HUES64 (cell line): Measurements from ENCODE around the gene CES3.

Experiments used
- H3K27ac ChIP-seq: 2 replicates; pipeline ENCODE4 v1.7.0; 2013; ENCODE audit warnings: low read depth, low read length, inconsistent platforms
- H3K27me3 ChIP-seq: 2 replicates; pipeline ENCODE4 v1.6.1; 2013; ENCODE audit warnings: mild to moderate bottlenecking, low read length; ENCODE audit not compliant: insufficient read depth
- H3K36me3 ChIP-seq: 2 replicates; pipeline ENCODE4 v1.6.1; 2013; ENCODE audit warnings: mild to moderate bottlenecking, low read length; ENCODE audit not compliant: insufficient read depth
- H3K4me1 ChIP-seq: 2 replicates; pipeline ENCODE4 v1.6.1; 2013; ENCODE audit warnings: mild to moderate bottlenecking, low read length, moderate library complexity; ENCODE audit not compliant: insufficient read depth
- H3K4me3 ChIP-seq: 2 replicates; pipeline ENCODE4 v1.5.1; 2013; ENCODE audit warnings: mild to moderate bottlenecking, low read length, moderate library complexity
- H3K9ac ChIP-seq: 2 replicates; pipeline ENCODE4 v1.6.1; 2013; ENCODE audit warnings: mild to moderate bottlenecking, low read depth, low read length
- H3K9me3 ChIP-seq: 2 replicates; pipeline ENCODE4 v1.6.1; 2013; ENCODE audit warnings: low read depth, low read length; ENCODE audit not compliant: insufficient read depth
- WGBS: fragments of 150-250, 120-280 bp; methylation state at CpG from one replicate; pipeline ENCODE4 v1.1.7; 2013; ENCODE audit warnings: missing lambda C conversion rate; 5-methylcytosine and 5-hydroxymethylcytosine counted together

Gene CES3

GRCh38 chr16:67013823-67014633 is 53.0 kb downstream of the CES3 start:
- Histone ChIP-seq H3K9ac (peak overlapping the region; percentile 39; the same call in 1 of the 2 replicates), H3K4me3 (peak overlapping the region; percentile 57), H3K36me3 (no peaks in the 10 kb centered on the region), H3K9me3 (no peaks in the 10 kb centered on the region), H3K27me3 (peaks cover 42% of the 10 kb centered on the region), H3K27ac (no peak overlapping the region), H3K4me1 (no peaks in the 10 kb centered on the region; the same call in 1 of the 2 replicates)
- 3% methylated on average over 70 of the region's 70 CpGs for WGBS

GRCh38 chr16:67014634-67015312 is 53.7 kb downstream of the CES3 start:
- H3K9ac ChIP-seq = no peak overlapping the region
- no peaks in the 10 kb centered on the region for H3K36me3 ChIP-seq
- no peaks in the 10 kb centered on the region; the same call in 1 of the 2 replicates for H3K4me1 ChIP-seq
- H3K9me3 ChIP-seq = no peaks in the 10 kb centered on the region
- peak overlapping the region; percentile 57; the same call in 1 of the 2 replicates for H3K4me3 ChIP-seq
- H3K27ac ChIP-seq = no peak overlapping the region
- H3K27me3 ChIP-seq = peaks cover 48% of the 10 kb centered on the region
- WGBS = 69% methylated on average over 5 of the region's 6 CpGs

GRCh38 chr16:67015313-67015731 is 54.3 kb downstream of the CES3 start:
- Histone ChIP-seq H3K4me3 (no peak overlapping the region), H3K27ac (no peak overlapping the region), H3K27me3 (peaks cover 48% of the 10 kb centered on the region), H3K4me1 (no peaks in the 10 kb centered on the region; the same call in 1 of the 2 replicates), H3K36me3 (no peaks in the 10 kb centered on the region), H3K9ac (no peak overlapping the region), H3K9me3 (no peaks in the 10 kb centered on the region)
- 87% methylated on average over 9 of the region's 9 CpGs for WGBS

GRCh38 chr16:67016143-67016542 is 55.1 kb downstream of the CES3 start:
- H3K27ac ChIP-seq = no peak overlapping the region
- no peaks in the 10 kb centered on the region; the same call in 1 of the 2 replicates for H3K4me1 ChIP-seq
- no peak overlapping the region for H3K9ac ChIP-seq
- H3K27me3 ChIP-seq = peaks cover 48% of the 10 kb centered on the region
- no peaks in the 10 kb centered on the region for H3K9me3 ChIP-seq
- H3K4me3 ChIP-seq = no peak overlapping the region
- no peaks in the 10 kb centered on the region for H3K36me3 ChIP-seq

- 89% methylated on average over 5 of the region's 5 CpGs for WGBS
- no peak overlapping the region for H3K27ac ChIP-seq
- H3K4me1 ChIP-seq = no peaks in the 10 kb centered on the region; the same call in 1 of the 2 replicates
- H3K4me3 ChIP-seq = no peak overlapping the region
- peaks cover 48% of the 10 kb centered on the region for H3K27me3 ChIP-seq
- no peak overlapping the region for H3K9ac ChIP-seq
- H3K36me3 ChIP-seq = no peaks in the 10 kb centered on the region
- no peaks in the 10 kb centered on the region for H3K9me3 ChIP-seq
These were observed 55.8 kb downstream of the CES3 start for GRCh38 chr16:67016681-67017420.

GRCh38 chr16:67017421-67017750 is 56.3 kb downstream of the CES3 start:
- no peaks in the 10 kb centered on the region for H3K36me3 ChIP-seq
- no peak overlapping the region for H3K4me3 ChIP-seq
- no peak overlapping the region for H3K27ac ChIP-seq
- no peaks in the 10 kb centered on the region for H3K9me3 ChIP-seq
- 92% methylated on average over 4 of the region's 4 CpGs for WGBS
- no peak overlapping the region for H3K9ac ChIP-seq
- H3K4me1 ChIP-seq = no peaks in the 10 kb centered on the region; the same call in 1 of the 2 replicates
- peaks cover 45% of the 10 kb centered on the region for H3K27me3 ChIP-seq

- Histone ChIP-seq H3K9me3 (no peaks in the 10 kb centered on the region), H3K27me3 (peaks cover 40% of the 10 kb centered on the region), H3K4me1 (no peaks in the 10 kb centered on the region; the same call in 1 of the 2 replicates), H3K36me3 (no peaks in the 10 kb centered on the region), H3K4me3 (no peak overlapping the region), H3K9ac (no peak overlapping the region), H3K27ac (no peak overlapping the region)
- 35% methylated on average over 6 of the region's 6 CpGs for WGBS
These were observed 56.9 kb downstream of the CES3 start for GRCh38 chr16:67017810-67018488.

- Histone ChIP-seq H3K4me1 (no peaks in the 10 kb centered on the region), H3K9ac (no peak overlapping the region), H3K27ac (no peak overlapping the region), H3K27me3 (peaks cover 27% of the 10 kb centered on the region), H3K4me3 (no peak overlapping the region), H3K9me3 (no peaks in the 10 kb centered on the region), H3K36me3 (no peaks in the 10 kb centered on the region)
- 91% methylated on average over 8 of the region's 8 CpGs for WGBS
These were observed 58.1 kb downstream of the CES3 start for GRCh38 chr16:67019171-67019570.

- no peaks in the 10 kb centered on the region for H3K36me3 ChIP-seq
- 78% methylated on average over 3 of the region's 3 CpGs for WGBS
- H3K9me3 ChIP-seq = no peaks in the 10 kb centered on the region
- no peaks in the 10 kb centered on the region for H3K4me1 ChIP-seq
- no peak overlapping the region for H3K9ac ChIP-seq
- no peak overlapping the region for H3K4me3 ChIP-seq
- H3K27ac ChIP-seq = no peak overlapping the region
- H3K27me3 ChIP-seq = 0 out of 2 replicates have a peak, but pooled peaks cover 6% of the 10 kb centered on the region
These were observed 60.3 kb downstream of the CES3 start for GRCh38 chr16:67021321-67021720.

GRCh38 chr16:67022531-67023214 is 61.6 kb downstream of the CES3 start:
- Histone ChIP-seq H3K36me3 (no peaks in the 10 kb centered on the region), H3K27me3 (peaks cover 6% of the 10 kb centered on the region; the same call in 1 of the 2 replicates), H3K27ac (no peak overlapping the region), H3K9ac (no peak overlapping the region), H3K4me3 (no peak overlapping the region), H3K4me1 (no peaks in the 10 kb centered on the region), H3K9me3 (no peaks in the 10 kb centered on the region)
- 83% methylated on average over 4 of the region's 4 CpGs for WGBS
